Measurements from ENCODE around the gene GATAD2A.

GATAD2A gene

DNA sequence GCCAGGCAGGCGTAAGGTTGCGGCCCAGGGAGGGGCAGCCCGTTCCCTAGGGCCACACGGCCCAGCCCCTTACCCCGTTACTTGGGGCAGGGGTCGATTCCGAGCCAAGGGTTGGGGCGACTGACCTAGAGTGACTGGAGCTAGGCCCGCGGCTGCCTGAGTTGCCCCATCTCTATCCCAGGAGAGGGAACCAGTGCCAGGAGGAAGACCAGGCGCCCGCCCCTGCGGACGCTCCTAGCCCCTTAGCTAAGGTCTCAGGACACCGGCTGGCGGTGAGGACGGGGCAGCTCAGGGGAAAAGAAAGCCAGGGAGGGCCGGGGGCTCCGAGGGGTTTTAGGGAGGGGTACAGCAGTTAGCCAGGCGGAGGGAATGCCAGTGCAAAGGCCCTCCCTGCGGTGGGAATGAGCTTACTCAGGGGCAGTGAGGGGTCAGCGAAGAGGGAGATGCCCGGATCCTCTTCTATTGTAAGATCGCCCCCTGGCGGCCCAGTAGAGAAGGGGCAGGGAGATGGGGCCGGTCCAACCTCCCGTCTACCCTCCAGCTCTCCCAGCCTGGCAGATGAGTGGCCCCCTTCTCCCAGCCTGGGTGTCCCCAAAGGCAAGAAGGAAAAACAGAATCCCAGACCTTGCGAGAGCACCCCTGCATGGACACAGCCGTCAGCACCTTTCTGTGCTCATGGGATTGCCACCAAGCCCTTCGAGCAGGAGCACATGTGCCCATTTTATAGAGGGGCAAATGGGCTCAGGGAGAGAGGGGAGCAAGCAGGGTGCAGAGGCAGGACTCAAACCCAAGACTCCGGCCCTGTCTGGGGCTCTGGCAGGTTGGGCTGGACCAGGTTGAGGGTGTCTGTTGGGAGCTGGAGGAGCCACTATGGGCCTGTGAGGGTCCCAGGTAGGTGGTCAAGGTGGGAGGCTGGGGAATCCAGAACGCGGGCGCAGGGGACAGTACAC lies 148.9 kb downstream of the GATAD2A start:
- Histone ChIP-seq H3K9me3 (ENCODE audit: control insufficient read depth, low read length) (no peaks in the 10 kb centered on the region), H3K36me3 (ENCODE audit: control insufficient read depth, insufficient read depth, low read length) (no peaks in the 10 kb centered on the region), H3K27ac (no peak overlapping the region), H3K27me3 (ENCODE audit: control insufficient read depth, insufficient read depth, low read length) (no peaks in the 10 kb centered on the region), H3K4me3 (ENCODE audit: low read depth, low read length) (no peak overlapping the region), H3K4me1 (no peaks in the 10 kb centered on the region), H3K79me2 (no peaks in the 10 kb centered on the region), H3K4me2 (ENCODE audit: low read length) (no peak overlapping the region), H3K9ac (no peak overlapping the region), H2AFZ (no peak overlapping the region)
- TF ChIP-seq, protein P1, sequence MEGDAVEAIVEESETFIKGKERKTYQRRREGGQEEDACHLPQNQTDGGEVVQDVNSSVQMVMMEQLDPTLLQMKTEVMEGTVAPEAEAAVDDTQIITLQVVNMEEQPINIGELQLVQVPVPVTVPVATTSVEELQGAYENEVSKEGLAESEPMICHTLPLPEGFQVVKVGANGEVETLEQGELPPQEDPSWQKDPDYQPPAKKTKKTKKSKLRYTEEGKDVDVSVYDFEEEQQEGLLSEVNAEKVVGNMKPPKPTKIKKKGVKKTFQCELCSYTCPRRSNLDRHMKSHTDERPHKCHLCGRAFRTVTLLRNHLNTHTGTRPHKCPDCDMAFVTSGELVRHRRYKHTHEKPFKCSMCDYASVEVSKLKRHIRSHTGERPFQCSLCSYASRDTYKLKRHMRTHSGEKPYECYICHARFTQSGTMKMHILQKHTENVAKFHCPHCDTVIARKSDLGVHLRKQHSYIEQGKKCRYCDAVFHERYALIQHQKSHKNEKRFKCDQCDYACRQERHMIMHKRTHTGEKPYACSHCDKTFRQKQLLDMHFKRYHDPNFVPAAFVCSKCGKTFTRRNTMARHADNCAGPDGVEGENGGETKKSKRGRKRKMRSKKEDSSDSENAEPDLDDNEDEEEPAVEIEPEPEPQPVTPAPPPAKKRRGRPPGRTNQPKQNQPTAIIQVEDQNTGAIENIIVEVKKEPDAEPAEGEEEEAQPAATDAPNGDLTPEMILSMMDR (IDR thresholded peaks at IDR 0.05): peak; percentile 52

DNA sequence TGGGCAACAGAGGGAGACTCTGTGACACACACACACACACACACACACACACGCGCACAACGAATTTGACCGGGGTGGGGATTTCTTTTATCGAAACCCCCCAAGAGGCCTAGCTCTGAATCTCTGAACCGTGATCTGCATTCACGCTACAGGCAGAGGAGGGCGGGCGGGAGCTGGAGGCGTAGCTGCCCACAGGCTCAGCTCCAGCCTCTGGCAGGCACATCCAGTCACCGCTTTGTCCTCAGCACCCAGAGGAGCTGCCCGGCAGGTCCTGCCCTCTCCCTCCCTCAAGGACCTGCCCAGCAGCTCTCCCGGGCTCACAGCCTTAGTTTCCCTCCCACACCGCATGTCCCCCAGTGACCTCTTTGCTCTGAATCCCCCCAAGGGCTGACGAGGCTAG lies 152.6 kb downstream of the GATAD2A start:
- TF ChIP-seq, protein P1 (IDR thresholded peaks at IDR 0.05): no peak
- H3K4me3 ChIP-seq (ENCODE audit: low read depth, low read length): no peak overlapping the region
- no peaks in the 10 kb centered on the region for H3K36me3 ChIP-seq (ENCODE audit: control insufficient read depth, insufficient read depth, low read length)
- no peak overlapping the region for H2AFZ ChIP-seq
- no peak overlapping the region for H3K4me2 ChIP-seq (ENCODE audit: low read length)
- H3K27ac ChIP-seq: no peak overlapping the region
- no peaks in the 10 kb centered on the region for H3K9me3 ChIP-seq (ENCODE audit: control insufficient read depth, low read length)
- H3K4me1 ChIP-seq: no peaks in the 10 kb centered on the region
- H3K27me3 ChIP-seq (ENCODE audit: control insufficient read depth, insufficient read depth, low read length): no peaks in the 10 kb centered on the region
- H3K79me2 ChIP-seq: no peaks in the 10 kb centered on the region
- no peak overlapping the region for H3K9ac ChIP-seq
